CD14-positive monocyte (primary cell): ENCODE results near the gene GATA5. TPM values are rescaled to one million over a fixed set of nuclear protein-coding genes. Genes with fewer than 3 reads are reported as not detected.

Source experiments
- DNase-seq, 3 donors: peaks; one replicate each; pipeline ENCODE4 v3.0.0-alpha.2; 2011 to 2022
- H2AFZ ChIP-seq: 2 replicates; pipeline ENCODE4 v1.6.0; 2012; ENCODE audit warnings: mild to moderate bottlenecking, low read depth, low read length, inconsistent platforms; ENCODE audit not compliant: insufficient read depth, poor library complexity, severe bottlenecking
- H3K27ac ChIP-seq, 2 donors: 1 replicate in 1 of 2; 2 replicates in 1 of 2; pipeline ENCODE4 v1.5.1; 2012 to 2013; ENCODE audit warnings: low read length in 2 of 2, control low read depth in 1 of 2, inconsistent platforms in 1 of 2, low read depth in 1 of 2, mild to moderate bottlenecking in 1 of 2
- H3K27me3 ChIP-seq, 2 donors: one replicate each; pipeline versions ENCODE4 v1.6.0 to v1.6.1; 2011 to 2013; ENCODE audit warnings: low read length in 2 of 2; ENCODE audit not compliant: control insufficient read depth in 2 of 2, insufficient read depth in 2 of 2
- H3K36me3 ChIP-seq, 2 donors: replicated peaks in 1 of 2; 1 replicate in 1 of 2; 2 replicates in 1 of 2; pipeline versions ENCODE4 v1.5.1 to v1.6.1; 2012 to 2013; ENCODE audit warnings: low read length in 2 of 2, control low read depth in 1 of 2, inconsistent platforms in 1 of 2, mild to moderate bottlenecking in 1 of 2; ENCODE audit not compliant: insufficient read depth in 2 of 2, control insufficient read depth in 1 of 2
- H3K4me1 ChIP-seq, 2 donors: 1 replicate in 1 of 2; 2 replicates in 1 of 2; pipeline versions ENCODE4 v1.5.1 to v1.6.1; 2012 to 2013; ENCODE audit warnings: low read length in 2 of 2, control low read depth in 1 of 2, inconsistent platforms in 1 of 2, mild to moderate bottlenecking in 1 of 2, moderate library complexity in 1 of 2; ENCODE audit not compliant: insufficient read depth in 2 of 2, control insufficient read depth in 1 of 2
- H3K4me2 ChIP-seq: replicated peaks from 2 replicates; pipeline ENCODE3; 2012; ENCODE audit warnings: low read length, moderate library complexity, mild to moderate bottlenecking; ENCODE audit not compliant: poor library complexity, severe bottlenecking; ENCODE audit errors: extremely low read depth
- H3K4me3 ChIP-seq, 3 experiments: fragments of 200-600 bp in 1 of 3; sonication (generic) in 1 of 3; replicated peaks in 1 of 3; 1 replicate in 2 of 3; 2 replicates in 1 of 3; pipeline ENCODE4 v1.5.1; 2011 to 2013; ENCODE audit warnings: low read length in 3 of 3, mild to moderate bottlenecking in 3 of 3, control low read depth in 2 of 3, low read depth in 2 of 3, inconsistent platforms in 1 of 3, moderate library complexity in 1 of 3
- H3K79me2 ChIP-seq: 2 replicates; pipeline ENCODE4 v1.6.0; 2012; ENCODE audit warnings: mild to moderate bottlenecking, control low read depth, inconsistent platforms, low read length, moderate library complexity; ENCODE audit not compliant: insufficient read depth
- H3K9ac ChIP-seq: 2 replicates; pipeline ENCODE4 v1.6.0; 2017; ENCODE audit warnings: low read length, mild to moderate bottlenecking; ENCODE audit not compliant: insufficient read depth, poor library complexity, severe bottlenecking
- H3K9me3 ChIP-seq, 2 donors: replicated peaks in 1 of 2; 1 replicate in 1 of 2; 2 replicates in 1 of 2; pipeline versions ENCODE4 v1.5.1 to v1.6.1; 2012 to 2013; ENCODE audit warnings: low read length in 2 of 2, control low read depth in 1 of 2; ENCODE audit not compliant: control insufficient read depth in 1 of 2, insufficient read depth in 1 of 2
- H4K20me1 ChIP-seq: 2 replicates; pipeline ENCODE4 v1.6.0; 2012; ENCODE audit warnings: mild to moderate bottlenecking, low read length, control low read depth, moderate library complexity; ENCODE audit not compliant: insufficient read depth
- H3K27ac Mint-ChIP-seq, 7 donors: one replicate each; pipeline ENCODE4 v1.8.0; 2020; ENCODE audit warnings: mild to moderate bottlenecking in 7 of 7, mixed read lengths in 7 of 7, moderate library complexity in 6 of 7, inconsistent platforms in 2 of 7
- H3K27me3 Mint-ChIP-seq, 3 donors: one replicate each; pipeline ENCODE4 v1.8.0; 2021 to 2022; ENCODE audit warnings: low read depth in 3 of 3, mild to moderate bottlenecking in 3 of 3, mixed read lengths in 3 of 3, moderate library complexity in 3 of 3, inconsistent platforms in 1 of 3
- H3K36me3 Mint-ChIP-seq, 2 donors: one replicate each; pipeline ENCODE4 v1.8.0; 2020; ENCODE audit warnings: mixed read lengths in 2 of 2, inconsistent platforms in 1 of 2, mild to moderate bottlenecking in 1 of 2
- H3K4me1 Mint-ChIP-seq: one replicate; pipeline ENCODE4 v1.8.0; 2020; ENCODE audit warnings: mild to moderate bottlenecking, mixed read lengths
- H3K4me3 Mint-ChIP-seq, 2 donors: one replicate each; pipeline ENCODE4 v1.8.0; 2020; ENCODE audit warnings: mild to moderate bottlenecking in 2 of 2, mixed read lengths in 2 of 2, moderate library complexity in 1 of 2
- H3K9me3 Mint-ChIP-seq, 7 donors: one replicate each; pipeline ENCODE4 v1.8.0; 2020 to 2022; ENCODE audit warnings: mixed read lengths in 7 of 7, mild to moderate bottlenecking in 6 of 7, moderate library complexity in 6 of 7, inconsistent platforms in 2 of 7
- WGBS: methylation state at CpG from one replicate; pipeline ENCODE4 v1.1.5; 2013; ENCODE audit warnings: missing lambda C conversion rate; ENCODE audit not compliant: insufficient coverage; 5-methylcytosine and 5-hydroxymethylcytosine counted together
- intact Hi-C, 2 donors: fragments of 100-400 bp; cut with micrococcal nuclease; formaldehyde crosslinking; loops; one replicate each; pipeline versions ENCODE4 v1.15.0 to v1.15.1; 2023
- polyA plus RNA-seq, 3 donors: library from polyadenylated mRNA; depleted of rRNA in 1 of 3; unstranded in 2 of 3; stranded (reverse) in 1 of 3; fragments of 300-500 nt in 2 of 3; fragments of >200 nt in 1 of 3; fragmentation: Illumina TruSeq in 2 of 3; gene quantifications; 1 replicate in 2 of 3; 2 replicates in 1 of 3; pipeline ENCODE4 v1.2.3, GENCODE V29; 2012 to 2021
- TF ChIP-seq, protein P1 (sequence below): fragments of 200-600 bp; IDR thresholded peaks from one replicate; pipeline ENCODE4 v1.8.0; 2022; ENCODE audit warnings: antibody characterized with exemption, mild to moderate bottlenecking

The GATA5 gene
- polyA plus RNA-seq, 3 donors = not detected

DNA sequence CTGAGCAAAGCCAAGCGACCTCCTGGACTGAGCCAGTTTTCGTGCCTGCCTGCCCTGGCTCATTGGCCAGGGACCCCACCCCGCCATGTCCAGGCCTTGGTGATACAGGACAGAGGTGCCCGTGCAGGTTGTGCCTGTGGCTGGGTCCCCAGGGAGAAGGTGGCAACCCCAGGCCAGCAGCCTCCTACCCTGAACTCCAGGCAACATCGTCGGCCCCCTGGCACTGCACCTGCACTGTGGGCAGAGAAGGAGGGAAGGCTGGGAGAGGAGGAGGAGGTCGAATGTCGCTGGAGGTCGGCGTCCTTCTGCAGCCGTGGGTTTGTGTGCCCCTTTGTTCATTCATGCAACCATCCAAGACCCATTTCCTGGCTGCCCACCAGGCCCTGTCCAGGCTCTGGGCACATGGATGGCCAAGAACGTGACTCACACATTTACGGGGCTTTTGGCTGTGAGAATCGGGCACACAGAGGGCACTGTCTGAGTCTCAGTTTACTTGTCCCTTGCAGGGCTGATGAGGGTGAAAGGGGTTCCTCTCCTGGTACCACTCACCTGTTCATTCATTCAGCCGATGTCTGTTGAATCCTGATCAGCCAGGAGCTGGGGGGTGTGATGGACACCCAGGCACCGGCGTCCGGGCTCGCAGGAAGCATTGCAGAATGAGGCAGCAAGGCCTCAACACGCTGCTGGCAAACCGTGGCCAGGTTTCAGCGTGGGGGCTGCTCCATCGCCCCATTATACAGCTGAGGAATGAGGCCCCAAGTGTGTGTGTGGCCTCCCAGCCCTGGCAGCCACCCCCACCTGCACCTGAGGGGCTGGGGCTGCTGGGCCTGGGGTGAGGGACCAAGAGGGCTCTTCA, 46.1 kb downstream of the GATA5 start:
- no peak overlapping the region for H3K27ac ChIP-seq
- no peak overlapping the region for H3K4me3 Mint-ChIP-seq
- H3K9me3 ChIP-seq = no peaks in the 10 kb centered on the region
- H3K36me3 Mint-ChIP-seq = no peaks in the 10 kb centered on the region
- H3K9ac ChIP-seq = no peak overlapping the region
- peaks cover 0 to 4% of the 10 kb centered on the region in 2 donors for H3K27me3 ChIP-seq
- peaks cover 4 to 33% (median 20%) of the 10 kb centered on the region in 3 donors for H3K27me3 Mint-ChIP-seq
- peaks cover 0 to 3% (median 0%) of the 10 kb centered on the region in 7 donors for H3K9me3 Mint-ChIP-seq
- no peak overlapping the region for H3K4me2 ChIP-seq
- H4K20me1 ChIP-seq = no peaks in the 10 kb centered on the region
- no peak for DNase-seq
- H3K4me1 Mint-ChIP-seq = no peaks in the 10 kb centered on the region
- no peaks in the 10 kb centered on the region for H3K4me1 ChIP-seq
- peak overlapping the region in 1 of 7 donors; percentile 27 for H3K27ac Mint-ChIP-seq
- H3K79me2 ChIP-seq = no peaks in the 10 kb centered on the region
- no peak overlapping the region for H3K4me3 ChIP-seq
- intact Hi-C loops = no loop called here
- 98% methylated on average over 15 of the region's 23 CpGs for WGBS
- no peaks in the 10 kb centered on the region for H3K36me3 ChIP-seq
- TF ChIP-seq, protein P1, sequence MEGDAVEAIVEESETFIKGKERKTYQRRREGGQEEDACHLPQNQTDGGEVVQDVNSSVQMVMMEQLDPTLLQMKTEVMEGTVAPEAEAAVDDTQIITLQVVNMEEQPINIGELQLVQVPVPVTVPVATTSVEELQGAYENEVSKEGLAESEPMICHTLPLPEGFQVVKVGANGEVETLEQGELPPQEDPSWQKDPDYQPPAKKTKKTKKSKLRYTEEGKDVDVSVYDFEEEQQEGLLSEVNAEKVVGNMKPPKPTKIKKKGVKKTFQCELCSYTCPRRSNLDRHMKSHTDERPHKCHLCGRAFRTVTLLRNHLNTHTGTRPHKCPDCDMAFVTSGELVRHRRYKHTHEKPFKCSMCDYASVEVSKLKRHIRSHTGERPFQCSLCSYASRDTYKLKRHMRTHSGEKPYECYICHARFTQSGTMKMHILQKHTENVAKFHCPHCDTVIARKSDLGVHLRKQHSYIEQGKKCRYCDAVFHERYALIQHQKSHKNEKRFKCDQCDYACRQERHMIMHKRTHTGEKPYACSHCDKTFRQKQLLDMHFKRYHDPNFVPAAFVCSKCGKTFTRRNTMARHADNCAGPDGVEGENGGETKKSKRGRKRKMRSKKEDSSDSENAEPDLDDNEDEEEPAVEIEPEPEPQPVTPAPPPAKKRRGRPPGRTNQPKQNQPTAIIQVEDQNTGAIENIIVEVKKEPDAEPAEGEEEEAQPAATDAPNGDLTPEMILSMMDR = no peak
- no peak overlapping the region for H2AFZ ChIP-seq

DNA sequence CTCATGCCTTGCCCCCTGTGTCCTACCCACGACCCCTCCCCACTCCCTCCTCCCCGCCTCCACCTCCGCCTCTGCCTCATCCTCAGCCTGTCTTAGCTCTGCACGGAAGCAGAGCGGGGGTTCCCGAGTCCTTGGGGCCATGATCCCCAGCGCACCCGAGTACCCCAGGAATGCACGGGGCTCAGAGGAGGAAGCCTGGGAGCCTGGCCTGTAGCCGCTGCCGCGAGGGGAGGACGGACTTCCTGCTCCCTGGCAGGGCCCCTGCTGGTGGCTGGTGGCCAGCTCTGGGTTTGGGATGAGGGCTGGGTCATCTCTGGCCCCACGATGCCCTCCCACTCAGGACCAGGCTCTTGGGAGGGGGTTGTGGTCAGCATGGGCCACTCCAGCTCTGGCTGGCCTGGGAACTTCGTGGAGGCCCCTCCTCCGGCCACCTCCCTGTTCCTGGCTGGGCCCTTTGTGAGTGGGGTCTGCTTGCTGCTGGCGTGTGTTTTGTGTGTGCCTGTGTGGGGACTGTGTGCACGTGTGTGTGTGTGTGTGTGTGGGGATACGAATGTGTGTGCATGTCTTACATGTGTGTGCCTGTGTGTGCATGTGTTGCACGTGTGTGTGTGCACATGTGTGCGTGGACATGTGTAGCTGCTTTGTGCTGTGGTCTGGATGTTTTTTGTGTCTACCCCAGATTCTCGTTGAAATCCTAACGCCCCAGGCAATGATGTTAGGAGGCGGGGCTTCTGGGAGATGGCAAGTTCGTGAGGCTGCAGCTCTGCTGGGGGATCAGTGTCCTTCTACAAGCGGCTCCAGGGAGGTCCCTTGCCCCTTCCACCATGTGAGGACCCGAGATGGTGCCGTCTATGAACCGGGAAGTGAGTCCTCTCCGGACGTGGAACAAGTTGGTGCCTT, 47.1 kb downstream of the GATA5 start:
- no peak overlapping the region for H3K9ac ChIP-seq
- no peak overlapping the region for H3K4me2 ChIP-seq
- H3K79me2 ChIP-seq = no peaks in the 10 kb centered on the region
- intact Hi-C loops = no loop called here
- WGBS = 58% methylated on average over 29 of the region's 31 CpGs
- Mint-ChIP-seq H3K27me3 (peaks cover 9 to 23% (median 10%) of the 10 kb centered on the region in 3 donors), H3K36me3 (no peaks in the 10 kb centered on the region), H3K9me3 (peaks cover 0 to 1% (median 0%) of the 10 kb centered on the region in 7 donors), H3K4me3 (no peak overlapping the region), H3K27ac (no peak overlapping the region), H3K4me1 (no peaks in the 10 kb centered on the region)
- H2AFZ ChIP-seq = no peak overlapping the region
- no peak overlapping the region for H3K4me3 ChIP-seq
- TF ChIP-seq, protein P1 = no peak
- peaks cover 0 to 4% of the 10 kb centered on the region in 2 donors for H3K27me3 ChIP-seq
- no peaks in the 10 kb centered on the region for H3K36me3 ChIP-seq
- no peaks in the 10 kb centered on the region for H3K9me3 ChIP-seq
- no peaks in the 10 kb centered on the region for H4K20me1 ChIP-seq
- H3K4me1 ChIP-seq = no peaks in the 10 kb centered on the region
- no peak for DNase-seq
- H3K27ac ChIP-seq = no peak overlapping the region
